PC-9 (cell line): ENCODE results near the gene KRTAP19-3. TPM values are rescaled to one million over a fixed set of nuclear protein-coding genes. Genes with fewer than 3 reads are reported as not detected.

Experiments used
- BruUV-seq: library from RNA; stranded (reverse); fragments of 400-500 nt; replicated peaks from 2 replicates; lab custom pipeline; 2021; lab: Mats Ljungman, UMichigan
- CTCF ChIA-PET: fragments of 300-600 bp; sonication (Branson Sonifier 250); formaldehyde crosslinking; loops from one replicate; lab custom pipeline; 2022; ENCODE audit warnings: antibody characterized with exemption; lab: Charles Lee
- POLR2A ChIA-PET: fragments of 300-600 bp; sonication (Branson Sonifier 250); formaldehyde crosslinking; loops from one replicate; lab custom pipeline; 2022; ENCODE audit warnings: antibody characterized with exemption; ENCODE audit not compliant: unreplicated experiment; lab: Charles Lee
- DNase-seq, 2 experiments: peaks; one replicate each; pipeline versions ENCODE4 v3.0.0 to v3.0.0-alpha.2; 2015 to 2022; ENCODE audit warnings: mixed read lengths in 1 of 2
- H2AFZ ChIP-seq: fragments of 200-600 bp; sonication (generic); 2 replicates; pipeline ENCODE4 v1.8.1; 2017; ENCODE audit warnings: antibody characterized with exemption
- H3F3A ChIP-seq: fragments of 200-600 bp; sonication (generic); 2 replicates; pipeline ENCODE4 v1.8.1; 2017; ENCODE audit warnings: antibody characterized with exemption, mild to moderate bottlenecking, low read depth; ENCODE audit not compliant: insufficient read depth
- H3K27ac ChIP-seq: fragments of 200-600 bp; sonication (generic); 2 replicates; pipeline ENCODE4 v1.6.1; 2016; ENCODE audit warnings: mixed run types
- H3K27me3 ChIP-seq: fragments of 200-600 bp; sonication (generic); 2 replicates; pipeline ENCODE4 v1.6.1; 2016; ENCODE audit warnings: low read depth, mixed run types; ENCODE audit not compliant: insufficient read depth
- H3K36me3 ChIP-seq: fragments of 200-600 bp; sonication (generic); 2 replicates; pipeline ENCODE4 v1.6.1; 2016; ENCODE audit warnings: low read depth, mixed run types
- H3K4me1 ChIP-seq: fragments of 200-600 bp; sonication (generic); replicated peaks from 2 replicates; pipeline ENCODE4 v1.6.1; 2016; ENCODE audit warnings: mixed run types; ENCODE audit not compliant: insufficient read depth
- H3K4me2 ChIP-seq: fragments of 200-600 bp; sonication (generic); 2 replicates; pipeline ENCODE4 v1.6.1; 2017; ENCODE audit warnings: mixed run types
- H3K4me3 ChIP-seq: fragments of 200-600 bp; sonication (generic); 2 replicates; pipeline ENCODE4 v1.6.1; 2016; ENCODE audit warnings: mixed run types
- H3K79me2 ChIP-seq: fragments of 200-600 bp; sonication (generic); 2 replicates; pipeline ENCODE4 v1.6.1; 2017; ENCODE audit warnings: low read depth, mixed run types
- H3K9me2 ChIP-seq: fragments of 200-600 bp; sonication (generic); 2 replicates; pipeline ENCODE4 v1.8.1; 2017; ENCODE audit warnings: mild to moderate bottlenecking; ENCODE audit not compliant: insufficient read depth
- H3K9me3 ChIP-seq: fragments of 200-600 bp; sonication (generic); 2 replicates; pipeline ENCODE4 v1.8.1; 2016; ENCODE audit warnings: low read depth; ENCODE audit not compliant: insufficient read depth
- H4K20me1 ChIP-seq: fragments of 200-600 bp; sonication (generic); 2 replicates; pipeline ENCODE4 v1.8.1; 2017; ENCODE audit not compliant: insufficient read depth
- CTCF ChIP-seq: fragments of 200-600 bp; sonication (generic); conservative IDR thresholded peaks from 2 replicates; pipeline ENCODE4 v1.6.1; 2017; ENCODE audit warnings: mixed run types, antibody characterized with exemption, mild to moderate bottlenecking, moderate library complexity
- EZH2 ChIP-seq: fragments of 200-600 bp; sonication (generic); IDR thresholded peaks from 2 replicates; pipeline ENCODE4 v1.8.0; 2017; ENCODE audit warnings: antibody characterized with exemption, low read depth
- intact Hi-C: fragments of 100-400 bp; cut with micrococcal nuclease; formaldehyde crosslinking; loops from one replicate; pipeline ENCODE4 v1.10.0; 2022; ENCODE audit not compliant: unreplicated experiment
- total RNA-seq: library from RNA; stranded (reverse); gene quantifications from 2 replicates; pipeline ENCODE4 v1.2.3, GENCODE V29; 2021

The KRTAP19-3 gene
- total RNA-seq, 1 experiment from 2014 or later = not detected

GRCh38 chr21:30447056-30447455 is 44.8 kb downstream of the KRTAP19-3 start:
- Histone ChIP-seq H3K9me3 (no peaks in the 10 kb centered on the region), H3K9me2 (no peaks in the 10 kb centered on the region), H3K4me1 (no peaks in the 10 kb centered on the region), H3K4me2 (no peak overlapping the region), H4K20me1 (no peaks in the 10 kb centered on the region), H3K27ac (no peak overlapping the region), H2AFZ (no peak overlapping the region), H3K27me3 (no peaks in the 10 kb centered on the region), H3K79me2 (no peaks in the 10 kb centered on the region), H3K4me3 (no peak overlapping the region), H3F3A (no peaks in the 10 kb centered on the region), H3K36me3 (no peaks in the 10 kb centered on the region)
- intact Hi-C loops = no loop called here
- TF ChIP-seq CTCF = no peak
- no peak for TF ChIP-seq EZH2
- no peak for DNase-seq
- ChIA-PET POLR2A (no interaction called here), CTCF (no interaction called here)
- BruUV-seq = no TSS peak

GRCh38 chr21:30444204-30444603 is 47.6 kb downstream of the KRTAP19-3 start:
- H3K4me2 ChIP-seq = no peak overlapping the region
- CTCF ChIA-PET = no interaction called here

GRCh38 chr21:30443226-30443625 is 48.6 kb downstream of the KRTAP19-3 start:
- no peak overlapping the region for H3K4me3 ChIP-seq
- H3K27me3 ChIP-seq = no peaks in the 10 kb centered on the region
- BruUV-seq = no TSS peak
- H3K9me3 ChIP-seq = no peaks in the 10 kb centered on the region
- CTCF ChIA-PET = no interaction called here
- no peaks in the 10 kb centered on the region for H3K9me2 ChIP-seq
- H3K4me2 ChIP-seq = no peak overlapping the region
- intact Hi-C loops = no loop called here
- TF ChIP-seq EZH2 (no peak), CTCF (no peak)
- H3K79me2 ChIP-seq = no peaks in the 10 kb centered on the region
- no peaks in the 10 kb centered on the region for H3K4me1 ChIP-seq
- H3K36me3 ChIP-seq = no peaks in the 10 kb centered on the region
- no peak overlapping the region for H3K27ac ChIP-seq
- no peak for DNase-seq
- no peaks in the 10 kb centered on the region for H3F3A ChIP-seq
- no peak overlapping the region for H2AFZ ChIP-seq
- POLR2A ChIA-PET = no interaction called here
- no peaks in the 10 kb centered on the region for H4K20me1 ChIP-seq

More at GRCh38 chr21:30444204-30444603, 47.6 kb downstream of the KRTAP19-3 start:
- TF ChIP-seq EZH2 (no peak), CTCF (no peak)
- Histone ChIP-seq H3K27ac (no peak overlapping the region), H3K79me2 (no peaks in the 10 kb centered on the region), H3K4me3 (no peak overlapping the region), H3K9me3 (no peaks in the 10 kb centered on the region), H3F3A (no peaks in the 10 kb centered on the region), H3K27me3 (no peaks in the 10 kb centered on the region), H3K36me3 (no peaks in the 10 kb centered on the region), H4K20me1 (no peaks in the 10 kb centered on the region), H3K9me2 (no peaks in the 10 kb centered on the region), H3K4me1 (no peaks in the 10 kb centered on the region), H2AFZ (no peak overlapping the region)
- no TSS peak for BruUV-seq
- no peak for DNase-seq
- intact Hi-C loops = no loop called here
- POLR2A ChIA-PET = no interaction called here

Other genes with a start within 250 kb of the KRTAP19-3 start
- gene KRTAP24-1, start 209.1 kb downstream of the KRTAP19-3 start, total RNA-seq = not detected in 2 replicates
- gene KRTAP25-1, start 202.5 kb downstream of the KRTAP19-3 start, total RNA-seq = not detected in 2 replicates
- not detected in 2 replicates for gene KRTAP26-1, start 171.7 kb downstream of the KRTAP19-3 start, total RNA-seq
- not detected in 2 replicates for gene KRTAP27-1, start 154.3 kb downstream of the KRTAP19-3 start, total RNA-seq
- gene KRTAP23-1, start 143.4 kb downstream of the KRTAP19-3 start, total RNA-seq = not detected in 2 replicates
- not detected in 2 replicates for gene KRTAP13-2, start 119.7 kb downstream of the KRTAP19-3 start, total RNA-seq
- not detected in 2 replicates for gene KRTAP13-1, start 96.0 kb downstream of the KRTAP19-3 start, total RNA-seq
- not detected in 2 replicates for gene KRTAP13-3, start 66.1 kb downstream of the KRTAP19-3 start, total RNA-seq
- gene KRTAP13-4, start 61.8 kb downstream of the KRTAP19-3 start, total RNA-seq = not detected in 2 replicates
- not detected in 2 replicates for gene KRTAP15-1, start 51.7 kb downstream of the KRTAP19-3 start, total RNA-seq
- not detected in 2 replicates for gene KRTAP19-1, start 11.6 kb downstream of the KRTAP19-3 start, total RNA-seq
- gene KRTAP19-2, start 4.6 kb downstream of the KRTAP19-3 start, total RNA-seq = not detected in 2 replicates
- gene KRTAP19-4, start 5.2 kb upstream of the KRTAP19-3 start, total RNA-seq = not detected in 2 replicates
- not detected in 2 replicates for gene KRTAP19-5, start 10.1 kb upstream of the KRTAP19-3 start, total RNA-seq
- gene KRTAP19-6, start 49.9 kb upstream of the KRTAP19-3 start, total RNA-seq = not detected in 2 replicates
- gene KRTAP19-7, start 69.3 kb upstream of the KRTAP19-3 start, total RNA-seq = not detected in 2 replicates
- not detected in 2 replicates for gene KRTAP22-2, start 98.4 kb upstream of the KRTAP19-3 start, total RNA-seq
- not detected in 2 replicates for gene KRTAP6-3, start 100.4 kb upstream of the KRTAP19-3 start, total RNA-seq
- not detected in 2 replicates for gene KRTAP6-2, start 106.9 kb upstream of the KRTAP19-3 start, total RNA-seq
- not detected in 2 replicates for gene KRTAP22-1, start 109.1 kb upstream of the KRTAP19-3 start, total RNA-seq
- gene KRTAP6-1, start 121.9 kb upstream of the KRTAP19-3 start, total RNA-seq = not detected in 2 replicates
- not detected in 2 replicates for gene KRTAP20-1, start 124.4 kb upstream of the KRTAP19-3 start, total RNA-seq
- gene KRTAP20-4, start 128.6 kb upstream of the KRTAP19-3 start, total RNA-seq = not detected in 2 replicates
- not detected in 2 replicates for gene KRTAP20-2, start 143.2 kb upstream of the KRTAP19-3 start, total RNA-seq
- gene KRTAP20-3, start 150.9 kb upstream of the KRTAP19-3 start, total RNA-seq = not detected in 2 replicates
- not detected in 2 replicates for gene KRTAP21-3, start 226.8 kb upstream of the KRTAP19-3 start, total RNA-seq